RWPE1 (cell line): ENCODE data around the gene ERFE.

Source experiments
- CTCF ChIA-PET: fragments of 350-600 bp; sonication (Branson Sonifier 250); formaldehyde crosslinking; extraction: SDS; loops from one replicate; lab custom pipeline; 2021; lab: Yijun Ruan, JAX
- POLR2A ChIA-PET: fragments of 400-600 bp; formaldehyde crosslinking; extraction: SDS; loops from one replicate; lab custom pipeline; 2020; ENCODE audit warnings: antibody characterized with exemption; ENCODE audit not compliant: low non-redundant PET; lab: Yijun Ruan, JAX
- DNase-seq: peaks from one replicate; pipeline ENCODE4 v3.0.0; 2012; ENCODE audit warnings: low spot score
- H3K27ac ChIP-seq: fragments of 450-650 bp; 2 replicates; pipeline ENCODE4 v1.5.1; 2017
- CTCF ChIP-seq: fragments of 450-650 bp; conservative IDR thresholded peaks from 2 replicates; pipeline ENCODE4 v1.5.1; 2017; ENCODE audit warnings: low read depth, mild to moderate bottlenecking

Gene ERFE

GRCh38 chr2:238140040-238140439, 18.7 kb upstream of the ERFE start:
- no peak for DNase-seq
- H3K27ac ChIP-seq: no peak overlapping the region
- CTCF ChIA-PET: no interaction called here
- POLR2A ChIA-PET: no interaction called here
- no peak for TF ChIP-seq CTCF

- ChIA-PET POLR2A (no interaction called here), CTCF (interaction anchor here (0.5 to 1.3 kb wide), 3 partner anchors 11 to 283 kb away, joined by 3 to 7 read pairs (median 4); no protein-coding TSS in a partner anchor)
- TF ChIP-seq CTCF: no peak
- no peak for DNase-seq
- peak overlapping the region; percentile 71 for H3K27ac ChIP-seq
These were observed 17.8 kb upstream of the ERFE start for GRCh38 chr2:238140721-238141540.

- peak overlapping the region; percentile 71 for H3K27ac ChIP-seq
- DNase-seq: peak; percentile 70
- no peak for TF ChIP-seq CTCF
- POLR2A ChIA-PET: interaction anchor here (1.1 kb wide), 1 partner anchor 19 kb away, joined by 3 read pairs; no protein-coding TSS in a partner anchor
- CTCF ChIA-PET: interaction anchor here (0.5 to 1.8 kb wide), 6 partner anchors 12 to 283 kb away, joined by 3 to 7 read pairs (median 4); partner anchors contain the start of gene ERFE
These were observed 17.0 kb upstream of the ERFE start for GRCh38 chr2:238141541-238142318.

- DNase-seq: no peak
- CTCF ChIA-PET: interaction anchor here (0.7 to 1.8 kb wide), 6 partner anchors 12 to 284 kb away, joined by 3 to 4 read pairs (median 3); partner anchors contain the start of gene ERFE
- H3K27ac ChIP-seq: peak overlapping the region; percentile 71
- no peak for TF ChIP-seq CTCF
- POLR2A ChIA-PET: interaction anchor here (1.1 kb wide), 1 partner anchor 19 kb away, joined by 3 read pairs; no protein-coding TSS in a partner anchor
These were observed 16.2 kb upstream of the ERFE start for GRCh38 chr2:238142382-238143205.

GRCh38 chr2:238143239-238143951, 15.4 kb upstream of the ERFE start:
- CTCF ChIA-PET: interaction anchor here (0.6 to 1.8 kb wide), 4 partner anchors 16 to 285 kb away, joined by 3 to 4 read pairs (median 4); no protein-coding TSS in a partner anchor
- POLR2A ChIA-PET: interaction anchor here (0.6 kb wide), 1 partner anchor 409 kb away, joined by 6 read pairs; no protein-coding TSS in a partner anchor
- TF ChIP-seq CTCF: no peak
- H3K27ac ChIP-seq: peak overlapping the region; percentile 71
- peak; percentile 74 for DNase-seq
